Tibial artery (tissue), 4 donors: Measurements from ENCODE around the gene HIBADH.
A peak's percentile ranks its signal among the peaks of the same experiment; 100 is the strongest.
"Not testable (repeated sequence)": the region's sequence is repeated elsewhere in the genome, so short reads cannot be mapped to it uniquely, and the experiment has no call there.

ENCODE experiments used
- DNase-seq, 2 donors: peaks; one replicate each; pipeline ENCODE4 v3.0.0-alpha.2; 2019
- H3K27ac ChIP-seq, 2 donors: fragments of 200-600 bp; sonication (generic) in 1 of 2; 1 replicate in 1 of 2; 2 replicates in 1 of 2; pipeline ENCODE4 v1.5.1; 2018 to 2019; ENCODE audit warnings: mild to moderate bottlenecking in 1 of 2
- H3K27me3 ChIP-seq, 2 donors: fragments of 200-600 bp; sonication (generic) in 1 of 2; one replicate each; pipeline versions ENCODE4 v1.5.1 to v1.6.0; 2016 to 2019
- H3K36me3 ChIP-seq, 3 donors: fragments of 200-600 bp; sonication (generic) in 2 of 3; one replicate each; pipeline ENCODE4 v1.5.1; 2016 to 2019; ENCODE audit warnings: mild to moderate bottlenecking in 2 of 3
- H3K4me1 ChIP-seq, 4 donors: fragments of 200-600 bp; sonication (generic) in 2 of 4; 1 replicate in 3 of 4; 2 replicates in 1 of 4; pipeline ENCODE4 v1.5.1; 2016 to 2019
- H3K4me3 ChIP-seq, 2 donors: fragments of 200-600 bp; sonication (generic) in 1 of 2; 1 replicate in 1 of 2; 2 replicates in 1 of 2; pipeline ENCODE4 v1.5.1; 2018 to 2019; ENCODE audit warnings: mild to moderate bottlenecking in 2 of 2
- H3K9me3 ChIP-seq, 3 donors: fragments of 200-600 bp; sonication (generic) in 1 of 3; one replicate each; pipeline ENCODE4 v1.5.1; 2016 to 2019
- CTCF ChIP-seq, 2 experiments: fragments of 200-600 bp in 1 of 2; fragments of 450-650 bp in 1 of 2; IDR thresholded peaks; one replicate each; pipeline ENCODE4 v1.5.1; 2017 to 2019; ENCODE audit warnings: antibody characterized with exemption in 2 of 2, mild to moderate bottlenecking in 1 of 2, moderate library complexity in 1 of 2
- intact Hi-C: fragments of 100-400 bp; cut with DNase I; formaldehyde crosslinking; loops from one replicate; pipeline ENCODE4 v1.15.0; 2023; ENCODE audit warnings: low total_unique reads

Gene HIBADH

GRCh38 chr7:27678617-27679260, 16.1 kb upstream of the HIBADH start:
- no peaks in the 10 kb centered on the region for H3K27me3 ChIP-seq
- DNase-seq: no peak
- H3K9me3 ChIP-seq: no peaks in the 10 kb centered on the region
- TF ChIP-seq CTCF (IDR thresholded peaks at IDR 0.05): no peak
- intact Hi-C loops: no loop called here
- peak overlapping the region; percentile 61 to 71 for H3K27ac ChIP-seq
- H3K36me3 ChIP-seq: no peaks in the 10 kb centered on the region
- H3K4me3 ChIP-seq: no peak overlapping the region
- peaks cover 0 to 32% (median 13%) of the 10 kb centered on the region in 4 donors for H3K4me1 ChIP-seq

GRCh38 chr7:27677912-27678612, 15.4 kb upstream of the HIBADH start:
- intact Hi-C loops: no loop called here
- no peaks in the 10 kb centered on the region for H3K9me3 ChIP-seq
- no peak for DNase-seq
- H3K36me3 ChIP-seq: no peaks in the 10 kb centered on the region
- H3K27ac ChIP-seq: peak overlapping the region; percentile 61 to 71
- H3K4me3 ChIP-seq: no peak overlapping the region
- H3K4me1 ChIP-seq: peaks cover 0 to 32% (median 13%) of the 10 kb centered on the region in 4 donors
- TF ChIP-seq CTCF (IDR thresholded peaks at IDR 0.05): no peak
- no peaks in the 10 kb centered on the region for H3K27me3 ChIP-seq

- H3K4me3 ChIP-seq, H3K27ac ChIP-seq, intact Hi-C loops, H3K9me3 ChIP-seq, H3K36me3 ChIP-seq, DNase-seq, H3K27me3 ChIP-seq: not testable (repeated sequence)
- H3K4me1 ChIP-seq: peaks cover 0 to 32% (median 13%) of the 10 kb centered on the region in 4 donors
These were observed 11.4 kb upstream of the HIBADH start for GRCh38 chr7:27674126-27674525.

GRCh38 chr7:27671675-27672074, 9.0 kb upstream of the HIBADH start:
- H3K4me3 ChIP-seq: no peak overlapping the region
- no peak for DNase-seq
- no peaks in the 10 kb centered on the region for H3K36me3 ChIP-seq
- H3K27ac ChIP-seq: no peak overlapping the region
- no peaks in the 10 kb centered on the region for H3K27me3 ChIP-seq
- TF ChIP-seq CTCF (IDR thresholded peaks at IDR 0.05): no peak
- no peaks in the 10 kb centered on the region for H3K9me3 ChIP-seq
- H3K4me1 ChIP-seq: peaks cover 0 to 12% (median 1%) of the 10 kb centered on the region in 4 donors
- intact Hi-C loops: no loop called here

GRCh38 chr7:27670676-27671075, 8.0 kb upstream of the HIBADH start:
- H3K27me3 ChIP-seq: no peaks in the 10 kb centered on the region
- TF ChIP-seq CTCF (IDR thresholded peaks at IDR 0.05): no peak
- H3K4me3 ChIP-seq: no peak overlapping the region
- intact Hi-C loops: no loop called here
- H3K36me3 ChIP-seq: no peaks in the 10 kb centered on the region
- no peak overlapping the region for H3K27ac ChIP-seq
- no peaks in the 10 kb centered on the region for H3K9me3 ChIP-seq
- no peak for DNase-seq
- peaks cover 0 to 3% (median 0%) of the 10 kb centered on the region in 4 donors for H3K4me1 ChIP-seq

GRCh38 chr7:27670177-27670576, 7.5 kb upstream of the HIBADH start:
- no peaks in the 10 kb centered on the region for H3K9me3 ChIP-seq
- intact Hi-C loops: no loop called here
- no peak overlapping the region for H3K27ac ChIP-seq
- H3K27me3 ChIP-seq: no peaks in the 10 kb centered on the region
- no peak for TF ChIP-seq CTCF (IDR thresholded peaks at IDR 0.05)
- no peak overlapping the region for H3K4me3 ChIP-seq
- no peaks in the 10 kb centered on the region for H3K4me1 ChIP-seq
- H3K36me3 ChIP-seq: no peaks in the 10 kb centered on the region
- DNase-seq: no peak
